Activated CD4-positive, CD25-positive, alpha-beta regulatory T cell treated with anti-CD3 and anti-CD28 coated beads, Interleukin-2, amount 50 U/mL, for 24 hours (primary cell): ENCODE measurements around the gene P2RY11.
A peak's percentile ranks its signal among the peaks of the same experiment; 100 is the strongest.

Experiments used
- ATAC-seq, 2 donors: fragments of 150-1000 bp; cut with Tn5 transposase; one replicate each; pipeline ENCODE4 v1.10.0; 2021; ENCODE audit warnings: mild to moderate bottlenecking in 1 of 2, moderate library complexity in 1 of 2

Gene P2RY11, protein sequence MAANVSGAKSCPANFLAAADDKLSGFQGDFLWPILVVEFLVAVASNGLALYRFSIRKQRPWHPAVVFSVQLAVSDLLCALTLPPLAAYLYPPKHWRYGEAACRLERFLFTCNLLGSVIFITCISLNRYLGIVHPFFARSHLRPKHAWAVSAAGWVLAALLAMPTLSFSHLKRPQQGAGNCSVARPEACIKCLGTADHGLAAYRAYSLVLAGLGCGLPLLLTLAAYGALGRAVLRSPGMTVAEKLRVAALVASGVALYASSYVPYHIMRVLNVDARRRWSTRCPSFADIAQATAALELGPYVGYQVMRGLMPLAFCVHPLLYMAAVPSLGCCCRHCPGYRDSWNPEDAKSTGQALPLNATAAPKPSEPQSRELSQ

GRCh38 chr19:10111405-10111811 lies at the start of gene P2RY11:
Gene P2RY11, plus strand, starts transcription at chr19:10111693. Its CDS starts 29 bp downstream, at chr19:10111722.
- no peak for ATAC-seq

DNA sequence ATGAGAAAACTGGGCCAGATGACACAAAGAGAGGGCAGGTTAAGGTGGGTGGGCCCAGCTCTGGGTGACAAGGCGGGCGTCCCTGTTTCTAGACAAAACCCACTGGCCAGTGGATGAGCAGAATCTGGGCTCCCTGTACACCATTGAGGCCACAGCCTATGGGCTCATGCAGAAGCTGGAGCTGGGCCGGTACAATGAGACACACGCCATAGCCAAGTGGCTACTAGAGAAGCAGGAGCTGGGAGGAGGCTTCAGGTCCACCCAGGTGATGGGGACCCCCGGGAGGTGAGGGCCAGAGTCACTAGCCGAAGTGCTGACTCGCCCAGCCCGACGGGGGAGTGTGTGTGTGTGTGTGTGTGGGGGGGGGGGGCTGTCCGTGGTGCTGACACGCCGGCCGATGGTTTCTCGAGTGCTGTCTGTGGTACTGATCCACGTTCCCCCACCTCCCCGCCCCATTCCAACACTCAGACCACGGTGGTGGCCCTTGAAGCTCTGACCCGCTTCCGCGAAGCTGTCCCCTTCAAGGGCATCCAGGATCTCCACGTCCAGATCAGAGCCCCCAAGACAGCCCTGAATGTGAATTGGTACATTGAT lies 49.7 kb upstream of the P2RY11 start:
- ATAC-seq: no peak

DNA sequence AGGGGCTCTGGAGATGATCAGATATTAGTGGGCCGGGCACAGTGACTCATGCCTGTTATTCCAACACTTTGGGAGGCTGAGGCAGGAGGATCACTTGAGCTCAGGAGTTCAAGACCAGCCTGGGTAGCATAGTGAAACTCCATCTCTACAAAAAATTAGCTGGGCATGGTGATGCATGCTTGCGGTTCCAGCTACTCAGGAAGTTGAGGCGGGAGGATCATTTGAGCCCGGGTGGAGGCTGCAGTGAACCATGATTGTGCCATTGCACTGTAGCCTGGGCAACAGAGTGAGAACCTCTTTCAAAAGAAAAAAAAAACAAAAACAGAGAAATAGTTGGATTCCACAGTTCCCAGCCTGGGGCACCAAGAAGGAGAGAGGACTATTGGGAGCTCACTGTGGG lies 43.3 kb upstream of the P2RY11 start:
- ATAC-seq: no peak

DNA sequence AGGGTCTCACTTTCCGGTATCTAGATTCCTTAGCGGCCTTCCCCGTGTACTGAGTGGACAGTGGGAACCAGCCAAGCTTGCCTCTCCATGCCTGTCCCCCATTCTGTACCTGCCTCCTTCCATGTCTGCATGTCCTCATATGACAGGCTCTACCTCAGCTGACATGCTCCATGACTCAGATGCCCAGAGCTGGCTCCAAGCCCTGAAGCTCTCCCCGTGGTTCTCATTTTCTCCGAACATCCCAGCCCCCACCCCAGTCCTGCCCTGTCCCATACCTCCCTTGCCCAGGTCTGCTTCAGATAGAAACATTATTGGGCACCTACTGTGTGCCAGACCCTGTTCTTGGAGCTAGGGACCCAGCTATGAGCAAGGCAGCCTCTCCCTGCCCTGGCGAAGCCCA lies 42.4 kb upstream of the P2RY11 start:
- ATAC-seq: no peak

DNA sequence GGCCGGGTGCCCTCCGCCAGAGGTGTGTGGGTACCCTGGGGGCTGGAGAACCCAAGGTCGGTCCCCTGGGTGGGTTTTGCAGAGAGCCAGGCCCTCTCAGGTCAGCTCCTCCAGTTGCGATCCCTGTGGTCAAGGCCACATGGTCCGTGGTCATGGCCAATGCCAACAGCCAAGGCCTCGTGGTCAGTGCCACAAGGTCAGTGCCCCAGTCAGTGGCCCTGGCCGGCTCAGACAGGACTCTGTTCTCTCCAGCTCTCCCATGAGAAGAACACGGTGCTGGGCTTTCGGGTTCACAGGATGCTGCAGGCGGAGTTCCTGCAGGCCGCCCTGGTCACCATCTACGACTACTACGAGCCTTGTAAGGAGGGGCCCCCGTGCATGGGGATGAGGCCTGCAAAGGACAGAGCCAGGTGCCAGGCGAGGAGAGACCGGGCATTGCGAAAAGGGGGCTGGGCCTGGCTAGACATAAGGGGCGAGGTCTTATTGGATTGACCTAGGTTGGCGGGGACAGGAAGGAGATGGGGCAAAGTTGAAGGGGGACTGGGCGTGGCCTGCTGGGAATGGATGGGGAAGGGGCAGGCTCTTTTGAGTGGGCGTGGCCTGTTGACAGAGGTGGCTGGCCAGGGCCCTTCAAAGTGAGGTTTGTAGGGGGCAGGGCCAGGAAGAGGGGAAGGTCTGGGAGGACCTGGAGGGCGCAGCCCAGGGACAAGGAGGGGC lies 40.6 kb upstream of the P2RY11 start:
- no peak for ATAC-seq

- peak; percentile 90 for ATAC-seq
These were observed 37.3 kb upstream of the P2RY11 start for GRCh38 chr19:10074153-10074552.

DNA sequence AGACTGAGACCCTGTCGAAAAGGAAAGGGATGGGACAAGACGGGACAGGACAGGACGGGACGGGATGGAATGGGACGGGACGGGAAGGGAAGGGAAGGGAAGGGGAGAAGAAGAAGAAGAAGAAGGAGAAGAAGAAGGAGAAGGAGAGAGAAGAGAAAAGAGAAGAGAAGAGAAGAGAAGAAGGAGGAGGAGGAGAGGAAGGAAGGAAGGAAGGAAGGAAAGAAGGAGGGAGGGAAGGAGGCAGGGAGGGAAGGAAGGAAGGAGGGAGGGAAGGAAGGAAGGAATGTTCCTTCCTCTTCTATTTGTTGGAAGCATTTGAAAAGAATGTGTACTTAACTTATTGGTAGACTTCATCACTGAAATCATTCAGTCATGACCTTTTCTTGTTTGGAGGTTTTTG lies 35.0 kb upstream of the P2RY11 start:
- ATAC-seq: no peak

GRCh38 chr19:10078329-10078728 lies 33.2 kb upstream of the P2RY11 start:
- ATAC-seq: no peak

GRCh38 chr19:10079031-10079453 lies 32.5 kb upstream of the P2RY11 start:
- ATAC-seq: no peak

DNA sequence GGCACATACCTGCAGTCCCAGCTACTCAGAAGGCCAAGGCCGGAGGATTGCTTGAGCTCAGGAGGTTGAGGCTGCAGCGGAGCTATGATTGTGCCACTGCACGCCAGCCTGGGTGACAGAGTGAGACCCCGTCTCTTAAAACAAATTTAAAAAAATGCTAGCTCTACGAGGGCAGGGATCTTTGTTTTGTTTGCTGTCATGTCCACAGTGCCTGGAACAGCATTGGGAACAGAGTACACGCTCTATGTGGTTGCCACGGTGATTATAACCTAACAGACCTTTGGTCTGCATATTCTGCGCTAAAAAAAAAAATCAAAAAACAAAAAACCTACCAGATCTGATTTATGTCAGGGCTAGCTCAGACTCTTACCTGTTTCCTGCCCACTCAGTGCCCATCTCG lies 27.6 kb upstream of the P2RY11 start:
- no peak for ATAC-seq

GRCh38 chr19:10084803-10085202 lies 26.7 kb upstream of the P2RY11 start:
- no peak for ATAC-seq

DNA sequence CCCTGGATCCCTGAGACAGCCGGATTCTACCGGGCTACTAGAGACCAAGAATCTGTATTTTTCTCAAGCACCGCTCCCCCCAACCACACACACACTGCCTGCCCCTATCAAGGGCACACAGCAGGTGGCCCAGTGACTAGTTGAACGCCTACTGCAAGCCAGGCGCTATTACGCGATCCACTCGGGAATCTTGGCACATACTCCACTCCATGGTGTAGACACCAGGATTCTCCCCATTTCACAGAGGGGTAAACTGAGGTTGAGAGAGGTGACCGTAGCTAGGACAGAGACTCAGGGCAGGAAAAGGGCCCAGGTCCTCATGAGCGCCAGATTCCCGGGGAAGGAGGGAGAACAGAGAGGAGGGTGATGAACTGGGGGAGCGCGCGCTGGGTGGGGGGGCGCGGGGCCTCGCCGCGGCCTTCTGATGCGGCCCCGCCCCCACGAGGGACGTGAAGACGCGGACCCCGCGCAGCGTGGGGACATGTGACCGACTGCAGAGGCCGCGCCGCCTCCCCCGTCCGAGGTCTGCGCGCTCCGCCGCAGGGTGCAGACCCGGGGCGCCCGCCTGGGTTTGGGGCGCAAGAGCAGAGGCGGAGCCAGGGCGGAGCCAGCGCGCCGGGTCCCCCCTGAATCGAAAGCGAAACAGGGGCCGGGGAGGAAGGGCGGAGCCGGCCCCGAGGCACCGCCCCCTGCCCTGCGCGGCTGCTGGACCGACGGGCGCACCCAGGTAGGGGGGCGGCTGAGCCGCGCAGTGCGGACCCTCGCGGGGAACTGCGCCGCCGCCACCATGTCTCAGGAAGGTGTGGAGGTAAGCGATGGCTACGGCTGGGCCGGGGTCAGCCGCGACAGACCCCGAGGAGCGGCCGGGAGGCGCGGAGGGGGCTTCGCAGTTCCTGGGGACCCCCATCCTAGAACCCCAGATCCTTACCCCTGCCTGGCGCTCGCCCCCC lies 25.6 kb upstream of the P2RY11 start, which contains the start of gene SHFL:
Gene SHFL, plus strand, starts transcription at position 677 of the 950 bp plus-strand sequence. Its CDS starts 111 bp downstream, at position 788.
- peak; percentile 94 for ATAC-seq

GRCh38 chr19:10086591-10087192 lies 24.8 kb upstream of the P2RY11 start:
- ATAC-seq: peak in 1 of 2 donors; percentile 15

GRCh38 chr19:10087296-10088061 lies 24.0 kb upstream of the P2RY11 start:
- ATAC-seq: no peak

DNA sequence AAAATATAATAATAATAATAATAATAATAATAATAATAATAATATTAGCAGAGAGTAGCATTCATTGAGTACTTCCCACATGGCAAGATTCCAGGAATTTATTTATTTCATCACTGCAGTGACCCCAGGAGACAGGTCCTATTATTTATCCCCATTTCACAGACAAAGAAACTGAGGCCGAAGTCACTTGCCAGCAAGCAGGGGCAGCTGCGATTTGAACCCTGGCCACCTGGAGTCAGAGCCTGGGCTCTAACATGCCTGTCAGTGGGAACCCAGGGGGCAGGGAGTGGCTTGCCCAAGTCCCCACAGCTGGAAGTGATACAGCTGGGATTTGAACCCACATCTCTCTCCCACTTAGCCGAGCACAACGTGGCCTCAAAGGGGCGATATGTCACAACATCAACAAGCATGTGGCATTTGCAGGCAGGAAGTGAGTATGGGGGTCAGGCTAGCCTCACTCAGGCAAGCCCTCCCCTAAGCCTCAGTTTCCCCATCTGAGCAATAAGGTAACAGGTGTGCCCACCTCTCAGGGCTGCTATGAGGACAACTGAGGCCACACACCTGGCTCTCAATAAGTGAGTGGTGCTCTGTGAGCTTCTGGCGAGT lies 22.4 kb upstream of the P2RY11 start:
- ATAC-seq: no peak

DNA sequence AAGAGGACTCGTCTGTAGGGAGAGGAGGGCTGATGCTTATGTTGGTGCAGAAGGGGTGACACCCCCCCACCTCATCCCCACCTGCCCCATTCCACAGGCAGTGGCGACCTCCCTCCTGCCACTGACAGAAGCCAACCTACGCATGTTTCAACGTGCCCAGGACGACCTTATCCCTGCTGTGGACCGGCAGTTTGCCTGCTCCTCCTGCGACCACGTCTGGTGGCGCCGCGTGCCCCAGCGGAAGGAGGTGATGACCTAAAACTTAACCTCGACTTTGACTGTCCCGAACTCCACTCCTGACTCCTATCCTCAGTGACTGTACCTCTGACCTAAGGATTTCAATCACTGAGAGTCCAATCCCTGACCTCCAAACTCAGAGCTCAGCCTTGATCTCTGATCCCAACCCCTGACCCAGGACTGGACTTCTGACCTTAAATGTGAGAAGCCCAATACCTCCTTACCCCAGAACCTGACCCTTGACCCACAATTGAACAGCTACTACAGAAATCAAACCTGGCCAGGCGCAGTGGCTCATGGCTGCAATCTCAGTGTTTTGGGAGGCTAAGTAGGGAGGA lies 21.6 kb upstream of the P2RY11 start:
- no peak for ATAC-seq

DNA sequence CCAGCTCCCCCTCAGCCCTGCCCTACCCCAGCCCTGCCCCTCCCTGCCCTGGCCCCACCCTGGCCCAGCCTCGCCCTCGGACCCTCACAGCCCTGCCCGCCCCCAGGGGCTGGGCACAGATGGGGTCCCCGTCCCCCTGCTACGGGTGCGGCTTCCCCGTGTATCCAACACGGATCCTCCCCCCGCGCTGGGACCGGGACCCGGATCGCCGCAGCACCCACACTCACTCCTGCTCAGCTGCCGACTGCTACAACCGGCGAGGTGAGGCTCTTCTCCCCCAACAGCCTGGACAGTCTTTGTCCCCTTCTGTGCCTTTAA lies 20.2 kb upstream of the P2RY11 start:
- ATAC-seq: no peak

DNA sequence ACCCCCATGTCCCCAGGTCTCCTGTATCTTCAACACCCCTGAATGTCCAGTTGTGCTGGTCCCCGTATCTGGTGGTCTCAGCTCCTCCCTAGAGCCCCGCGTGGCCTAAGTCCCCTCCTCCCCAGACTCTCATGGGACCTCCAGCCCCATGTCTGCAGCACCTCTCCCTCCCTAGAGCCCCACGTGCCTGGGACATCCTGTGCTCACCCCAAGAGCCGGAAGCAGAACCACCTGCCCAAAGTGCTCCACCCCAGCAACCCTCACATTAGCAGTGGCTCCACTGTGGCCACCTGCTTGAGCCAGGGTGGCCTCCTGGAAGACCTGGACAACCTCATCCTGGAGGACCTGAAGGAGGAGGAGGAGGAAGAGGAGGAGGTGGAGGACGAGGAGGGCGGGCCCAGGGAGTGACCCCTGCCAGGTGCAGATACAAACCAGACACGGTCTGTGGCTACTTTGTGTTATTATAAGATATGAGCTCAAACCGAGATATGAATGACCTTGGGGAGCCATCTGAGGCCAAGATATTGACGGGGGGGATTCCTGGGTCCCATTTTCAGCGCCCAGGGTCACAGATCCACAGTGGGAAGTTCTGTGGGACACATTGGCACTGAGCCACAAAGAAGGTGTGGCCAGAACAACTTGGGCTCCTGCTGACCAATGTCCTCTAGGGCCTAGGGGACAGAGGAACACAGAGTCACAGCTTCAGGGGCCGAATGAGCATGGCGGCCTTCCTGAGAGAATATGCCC lies 19.4 kb upstream of the P2RY11 start:
- ATAC-seq: no peak

GRCh38 chr19:10092648-10093294 lies 18.7 kb upstream of the P2RY11 start:
- no peak for ATAC-seq
